HL-60/S4 treated with phorbol 12-myristate 13-acetate at 8.2 ng/mL for 4 days and 3 days (cell line): ENCODE results near the gene TIMP1.
"Not testable (repeated sequence)": the region's sequence is repeated elsewhere in the genome, so short reads cannot be mapped to it uniquely, and the experiment has no call there.

Experiments
- in situ Hi-C: fragments of 300-500 bp; cut with MboI; formaldehyde crosslinking; loops from 2 replicates; pipeline ENCODE4 v1.15.0; 2022; ENCODE audit warnings: low sequenced_read_pairs

TIMP1 gene

DNA sequence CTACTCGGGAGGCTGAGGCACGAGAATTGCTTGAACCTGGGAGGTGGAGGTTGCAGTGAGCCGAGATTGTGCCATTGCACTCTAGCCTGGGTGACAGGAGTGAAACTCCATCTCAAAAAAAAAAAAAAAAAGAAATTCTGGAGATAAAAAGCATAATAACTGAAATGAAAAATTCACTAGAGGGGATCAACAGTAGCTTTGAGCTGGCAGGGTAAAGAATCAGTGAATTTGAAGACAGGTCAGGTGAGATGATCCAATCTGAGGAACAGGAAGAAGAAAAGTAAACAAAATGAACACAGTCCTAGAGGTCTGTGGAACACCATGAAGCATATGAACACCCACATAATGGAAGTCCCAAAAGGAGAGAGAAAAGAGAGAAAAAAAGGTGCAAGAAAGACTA is 15.0 kb downstream of the TIMP1 start:
- in situ Hi-C loops: no loop called here

DNA sequence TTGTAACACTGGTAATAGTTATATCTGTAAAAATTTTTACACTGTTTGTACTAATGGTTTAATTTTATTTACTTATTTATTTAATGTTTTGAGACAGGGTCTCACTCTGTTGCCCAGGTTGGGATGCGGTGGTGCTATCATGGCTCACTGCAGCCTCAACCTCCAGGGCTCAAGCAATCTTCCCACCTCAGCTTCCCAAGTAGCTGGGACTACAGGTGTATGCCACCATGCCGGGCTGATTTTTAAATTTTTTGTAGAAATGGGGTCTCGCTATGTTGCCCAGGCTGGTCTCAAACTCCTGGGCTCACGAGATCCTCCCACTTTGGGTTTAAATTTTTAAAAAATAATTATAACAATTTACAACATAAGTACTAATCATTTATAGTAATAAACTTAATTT is 20.9 kb downstream of the TIMP1 start:
- in situ Hi-C loops: not testable (repeated sequence)

DNA sequence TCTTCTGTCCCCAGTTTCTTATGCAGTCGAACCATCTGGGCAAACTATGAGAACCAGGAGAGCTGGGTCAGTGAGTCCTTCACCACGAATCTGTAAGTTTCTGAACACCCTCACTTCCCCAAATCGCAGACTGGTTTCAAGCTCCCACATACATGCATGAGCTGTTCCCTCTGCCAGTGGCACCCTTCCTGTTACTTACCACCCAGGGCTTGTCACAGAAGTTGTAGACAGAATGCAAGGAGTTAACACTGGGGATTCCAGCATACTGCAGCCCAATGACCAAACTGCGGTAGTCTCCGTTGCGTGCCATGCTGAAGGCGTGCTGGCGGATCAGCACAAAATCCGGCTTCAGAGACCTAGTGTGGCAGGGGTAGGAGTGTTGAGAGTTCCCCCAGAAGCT is 22.8 kb downstream of the TIMP1 start:
- in situ Hi-C loops: no loop called here

DNA sequence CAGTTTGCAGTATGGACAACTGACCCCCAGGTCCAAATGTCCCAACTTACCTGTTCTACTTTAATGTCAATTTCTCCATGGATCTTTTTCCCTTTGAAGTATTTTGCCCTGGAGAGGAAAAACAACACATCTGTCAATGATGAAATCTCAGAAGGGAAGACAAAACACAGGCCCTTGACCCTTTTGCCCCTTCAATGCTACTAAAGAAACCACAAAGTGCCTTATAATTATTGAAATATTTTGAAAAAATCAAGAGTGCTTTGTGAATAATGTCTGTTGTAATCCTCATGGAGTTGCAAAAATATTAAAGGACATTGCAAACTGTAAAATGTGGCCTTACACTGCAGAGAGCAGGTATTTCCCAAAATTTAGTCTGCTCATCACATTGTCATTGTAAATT is 24.9 kb downstream of the TIMP1 start:
- in situ Hi-C loops: no loop called here

DNA sequence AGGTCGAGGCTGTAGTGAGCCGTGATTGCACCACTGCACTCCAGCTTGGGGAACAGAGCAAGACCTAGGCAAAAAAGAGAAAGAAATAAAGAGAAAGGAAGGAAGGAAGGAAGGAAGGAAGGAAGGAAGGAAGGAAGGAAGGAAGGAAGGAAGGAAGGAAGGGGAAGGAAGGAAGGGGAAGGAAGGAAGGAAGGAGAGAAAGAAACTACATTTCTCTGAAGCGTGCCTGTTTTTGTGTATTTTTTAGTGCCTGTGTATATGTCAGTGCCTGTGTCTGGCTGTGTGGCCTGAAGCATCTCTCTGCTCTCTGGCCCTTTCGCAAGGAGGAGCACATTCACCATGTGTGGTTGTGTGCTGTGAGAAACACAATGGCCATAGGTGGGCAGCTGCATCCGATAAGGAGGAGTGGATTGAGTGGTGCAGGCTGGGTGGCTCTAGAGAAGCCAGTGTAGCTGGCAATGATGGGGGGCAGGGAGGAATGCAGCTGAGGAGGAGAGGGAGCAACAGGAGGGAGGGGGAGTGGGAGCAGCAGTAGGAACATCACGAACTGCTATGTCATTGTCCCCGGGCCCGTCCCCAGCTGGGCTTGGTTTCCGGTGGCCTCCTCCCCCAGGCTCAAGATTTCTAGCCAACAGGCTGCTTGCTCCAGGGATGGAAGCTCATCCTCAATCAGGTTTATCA is 26.0 kb downstream of the TIMP1 start:
- in situ Hi-C loops: no loop called here

DNA sequence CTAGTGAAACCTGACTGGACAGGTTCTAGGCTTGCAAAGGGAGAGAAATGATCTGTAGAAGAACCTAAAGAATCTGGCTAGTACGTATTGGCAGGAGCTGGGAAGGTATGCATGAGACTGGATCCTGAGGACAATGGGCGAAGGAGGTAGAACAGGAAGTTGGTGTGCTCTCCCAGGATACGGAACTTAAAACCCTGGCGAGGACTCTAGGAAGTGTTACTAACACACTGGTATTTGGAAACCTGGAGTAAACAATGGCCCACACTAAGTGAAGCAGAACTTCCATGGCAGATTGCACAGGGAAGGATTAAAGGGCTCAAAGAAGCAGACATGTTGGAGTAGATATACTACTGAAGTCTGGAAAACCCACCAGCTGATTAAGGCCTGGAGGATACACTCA is 28.3 kb downstream of the TIMP1 start:
- in situ Hi-C loops: no loop called here

DNA sequence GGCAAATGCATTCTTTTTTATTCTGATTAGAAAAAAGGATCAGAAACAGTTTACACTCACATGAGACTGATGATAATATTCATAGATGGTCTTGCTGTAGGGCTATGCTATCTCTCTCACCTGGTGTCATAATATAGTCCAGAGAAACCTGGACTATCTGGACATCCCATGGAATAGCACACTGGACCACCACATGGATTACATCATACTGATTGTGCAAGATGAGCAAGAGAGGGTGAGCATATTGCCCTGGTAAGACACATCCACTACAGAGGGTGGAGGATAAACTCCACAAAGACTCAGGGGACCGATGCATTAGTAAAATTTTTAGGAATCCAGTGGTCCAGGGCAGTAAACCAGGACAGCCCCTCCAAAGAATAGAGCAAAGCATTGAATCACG is 29.3 kb downstream of the TIMP1 start:
- in situ Hi-C loops: no loop called here

DNA sequence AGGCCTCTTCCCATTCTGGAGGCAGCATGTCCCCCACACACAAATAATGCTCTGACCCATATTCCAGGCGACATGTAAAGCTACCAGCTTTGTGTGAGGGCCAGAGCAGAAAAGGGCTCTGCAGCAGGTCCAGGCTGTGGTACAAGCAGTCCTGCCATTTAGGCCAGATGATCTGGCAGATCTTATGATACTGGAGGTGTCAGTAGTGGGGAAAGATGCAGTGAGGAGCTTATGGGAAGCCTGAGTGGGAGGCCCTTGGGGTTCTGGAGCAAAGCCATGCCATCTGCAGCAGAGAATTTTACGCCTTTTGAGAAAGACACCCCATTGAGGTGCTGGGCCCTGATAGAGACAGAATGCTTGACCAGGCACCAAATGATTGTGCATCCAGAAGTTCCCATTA is 29.7 kb downstream of the TIMP1 start:
- in situ Hi-C loops: no loop called here

DNA sequence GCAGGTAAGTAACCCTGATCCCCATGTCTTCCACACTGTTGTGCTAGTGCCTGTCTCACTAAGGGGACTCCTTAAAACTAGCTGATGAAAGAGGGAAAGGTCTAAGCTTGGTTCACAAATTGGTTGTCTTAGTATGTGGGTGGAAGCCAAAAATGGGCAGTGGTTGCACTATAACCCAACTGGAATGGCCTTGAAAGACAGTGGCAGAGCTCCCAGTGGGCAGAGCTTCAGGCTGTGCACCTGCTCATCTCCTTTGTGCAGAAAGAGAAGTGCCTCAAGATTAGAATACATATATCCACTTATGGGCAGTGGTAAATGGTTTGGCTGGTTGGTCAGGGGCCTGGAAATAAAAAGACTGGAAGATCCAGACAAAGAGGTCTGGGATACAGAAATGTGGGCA is 30.2 kb downstream of the TIMP1 start:
- in situ Hi-C loops: no loop called here

DNA sequence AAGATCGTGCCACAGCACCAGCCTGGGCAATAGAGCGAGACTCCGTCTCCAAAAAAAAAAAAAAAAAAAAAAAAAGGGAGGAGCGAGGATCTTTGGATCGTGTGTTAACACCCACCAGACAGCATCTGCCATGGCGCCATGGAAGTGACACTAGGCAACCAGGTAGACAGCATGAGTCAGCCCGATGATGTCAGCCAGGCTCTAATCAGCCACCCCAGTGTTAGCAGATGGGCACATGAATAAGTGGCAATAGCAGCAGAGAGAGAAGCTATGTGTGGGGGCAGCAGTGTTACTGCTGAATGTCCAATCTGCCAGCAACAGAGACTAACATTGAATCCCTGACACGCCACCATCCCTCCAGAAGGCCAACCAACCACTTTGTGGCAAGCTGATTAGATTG is 30.8 kb downstream of the TIMP1 start:
- in situ Hi-C loops: no loop called here

DNA sequence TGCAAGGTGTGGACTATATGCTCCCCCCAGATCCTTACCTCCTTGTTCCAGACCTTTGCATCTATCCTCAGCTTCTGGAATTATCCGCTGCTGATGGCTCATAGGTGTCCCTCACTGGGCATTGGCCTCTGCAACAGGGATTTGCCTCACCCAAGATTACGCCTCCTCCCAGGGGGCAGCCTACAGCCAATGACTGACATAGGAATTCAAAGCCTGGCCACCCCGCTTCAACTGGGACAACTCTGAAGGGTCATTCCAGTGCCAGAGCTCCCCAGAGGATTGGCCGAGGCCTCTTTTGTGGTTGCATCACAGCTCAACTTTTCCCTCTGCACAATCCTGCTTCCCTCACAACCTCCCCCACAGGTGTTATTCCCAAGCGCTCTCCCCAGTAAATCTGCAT is 32.4 kb downstream of the TIMP1 start:
- in situ Hi-C loops: no loop called here

DNA sequence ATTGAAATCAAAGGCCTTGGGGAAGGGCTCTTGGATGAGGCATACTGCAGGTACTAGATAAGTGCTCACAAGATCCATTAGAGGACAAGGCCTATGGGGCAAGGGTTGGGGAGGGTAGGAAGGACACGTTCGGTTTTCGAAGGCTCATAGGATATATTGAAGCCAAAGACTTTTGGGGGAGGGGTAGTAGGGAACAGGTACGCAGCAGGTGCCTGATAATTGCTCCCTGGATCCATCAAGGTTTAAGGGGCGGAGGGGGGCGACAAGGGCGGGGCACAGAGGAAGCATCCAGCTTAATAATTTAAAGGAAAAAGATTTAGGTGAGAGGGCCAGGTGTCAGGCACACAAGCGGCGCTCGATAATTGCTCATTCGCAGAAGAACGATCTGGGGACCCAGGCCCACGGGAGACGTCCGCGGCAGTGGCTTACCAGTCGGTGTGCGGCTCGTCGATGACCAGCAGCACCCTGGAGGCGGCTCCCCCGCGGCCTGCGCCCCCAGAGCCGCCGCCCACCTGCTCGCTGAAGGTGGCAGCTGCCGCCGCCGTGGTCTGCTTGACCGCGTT is 36.8 kb downstream of the TIMP1 start:
- in situ Hi-C loops: no loop called here

DNA sequence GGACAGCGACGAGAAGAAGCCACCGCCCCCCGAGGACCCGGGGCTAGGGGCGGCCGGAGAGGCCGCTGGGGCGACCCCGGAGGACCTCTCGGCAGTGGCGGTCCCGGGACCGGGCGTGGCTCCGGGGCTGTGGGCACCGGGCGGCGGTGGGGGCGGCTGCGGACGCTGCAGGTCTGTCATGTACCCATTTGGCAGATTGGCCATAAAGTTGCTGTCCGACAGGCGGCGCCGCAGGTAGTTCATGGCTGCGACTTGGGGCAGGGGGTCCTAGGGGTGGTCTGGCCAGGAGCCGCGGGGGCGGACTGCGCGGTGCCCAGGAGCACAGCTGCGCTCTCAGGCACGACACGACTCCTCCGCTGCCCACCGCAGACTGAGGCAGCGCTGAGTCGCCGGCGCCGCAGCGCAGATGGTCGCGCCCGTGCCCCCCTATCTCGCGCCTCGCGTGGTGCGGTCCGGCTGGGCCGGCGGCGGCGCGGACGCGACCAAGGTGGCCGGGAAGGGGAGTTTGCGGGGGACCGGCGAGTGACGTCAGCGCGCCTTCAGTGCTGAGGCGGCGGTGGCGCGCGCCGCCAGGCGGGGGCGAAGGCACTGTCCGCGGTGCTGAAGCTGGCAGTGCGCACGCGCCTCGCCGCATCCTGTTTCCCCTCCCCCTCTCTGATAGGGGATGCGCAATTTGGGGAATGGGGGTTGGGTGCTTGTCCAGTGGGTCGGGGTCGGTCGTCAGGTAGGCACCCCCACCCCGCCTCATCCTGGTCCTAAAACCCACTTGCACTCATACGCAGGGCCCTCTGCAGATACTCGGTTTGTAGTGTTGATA is 37.5 kb downstream of the TIMP1 start, which contains the start of gene SYN1:
TSS of gene SYN1 (minus strand) at position 372 of the 817 bp plus-strand sequence. CDS start at position 243, 129 bp downstream.
- in situ Hi-C loops: no loop called here

DNA sequence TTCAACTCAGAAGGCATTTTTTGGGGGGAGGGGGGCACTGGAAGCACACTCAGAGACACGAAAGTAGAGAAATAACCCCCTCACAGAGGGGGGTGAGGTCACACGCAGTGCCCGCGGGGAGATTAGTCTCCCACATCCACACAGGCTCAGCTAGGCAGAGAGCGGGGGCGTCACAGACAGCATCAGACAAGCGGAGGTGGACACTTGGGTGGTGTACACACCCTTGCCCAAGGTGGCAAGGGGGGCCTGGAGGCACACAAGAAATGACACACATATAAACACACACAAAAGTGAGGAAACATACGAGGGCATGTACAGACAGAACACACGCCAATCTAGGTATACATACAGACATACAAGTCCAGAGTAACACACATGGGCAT is 38.1 kb downstream of the TIMP1 start:
- in situ Hi-C loops: no loop called here

DNA sequence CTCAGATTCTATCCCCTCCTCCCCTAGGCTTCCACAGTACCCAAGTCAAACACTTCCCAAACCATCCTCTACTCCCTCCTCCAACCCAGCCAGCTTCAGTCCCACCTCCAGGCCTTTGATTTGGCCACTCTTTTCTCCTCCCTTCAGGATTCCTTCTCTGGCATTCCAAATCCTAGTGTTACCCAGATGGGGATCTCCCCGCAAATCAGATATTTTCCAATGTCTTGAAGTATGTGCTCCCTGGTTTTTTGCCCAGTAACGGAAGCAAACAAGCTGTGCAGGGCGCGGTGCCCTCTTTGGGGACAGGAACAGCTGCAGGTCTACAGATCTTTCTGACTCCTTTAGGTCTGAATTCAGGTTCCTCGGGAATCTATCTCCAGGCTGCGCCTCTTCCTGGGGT is 39.6 kb downstream of the TIMP1 start:
- in situ Hi-C loops: no loop called here

DNA sequence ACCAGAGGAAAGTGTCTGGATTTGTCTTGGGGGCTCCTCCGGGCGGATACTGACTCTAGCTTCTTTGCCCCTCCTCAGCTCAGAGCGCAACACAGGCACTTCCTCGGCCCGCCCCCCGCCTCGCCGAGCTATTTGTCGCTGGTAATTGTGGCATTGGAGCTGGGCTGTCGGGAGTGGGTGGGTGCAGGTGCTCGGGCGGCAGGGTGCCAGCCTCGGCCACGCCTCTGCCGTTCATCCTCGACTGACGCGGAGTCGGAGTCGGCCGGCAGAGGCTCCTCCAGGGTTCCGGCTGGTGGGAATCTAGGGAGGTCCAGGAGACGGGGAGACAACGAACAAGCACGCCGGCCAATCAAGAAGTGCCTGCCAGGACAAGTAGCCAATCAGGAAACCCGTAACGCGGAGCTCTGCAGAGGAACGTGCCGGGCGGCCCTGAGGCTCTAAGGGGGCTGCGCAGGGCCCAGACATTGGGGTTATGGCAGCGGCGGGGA is 41.3 kb downstream of the TIMP1 start:
- in situ Hi-C loops: no loop called here

DNA sequence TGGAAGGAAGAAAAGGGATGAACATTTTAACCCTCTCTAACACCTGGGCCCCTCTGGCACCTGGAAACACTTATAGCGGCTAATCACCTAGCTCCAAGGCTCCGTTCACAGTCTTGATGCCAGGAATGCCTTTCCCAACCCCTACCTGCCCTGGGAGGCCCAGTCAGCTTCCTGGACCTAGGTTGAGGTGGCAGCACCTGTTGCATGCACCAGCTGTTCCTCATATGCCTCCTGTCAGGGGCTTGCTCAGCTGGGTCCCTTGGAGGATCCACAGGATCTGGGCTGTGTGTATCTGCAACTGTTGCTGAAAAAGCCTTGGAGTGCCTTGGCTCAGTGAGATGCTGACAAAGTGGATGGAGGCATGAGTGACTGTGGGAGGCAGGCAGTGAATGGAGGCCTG is 43.1 kb downstream of the TIMP1 start:
- in situ Hi-C loops: no loop called here

DNA sequence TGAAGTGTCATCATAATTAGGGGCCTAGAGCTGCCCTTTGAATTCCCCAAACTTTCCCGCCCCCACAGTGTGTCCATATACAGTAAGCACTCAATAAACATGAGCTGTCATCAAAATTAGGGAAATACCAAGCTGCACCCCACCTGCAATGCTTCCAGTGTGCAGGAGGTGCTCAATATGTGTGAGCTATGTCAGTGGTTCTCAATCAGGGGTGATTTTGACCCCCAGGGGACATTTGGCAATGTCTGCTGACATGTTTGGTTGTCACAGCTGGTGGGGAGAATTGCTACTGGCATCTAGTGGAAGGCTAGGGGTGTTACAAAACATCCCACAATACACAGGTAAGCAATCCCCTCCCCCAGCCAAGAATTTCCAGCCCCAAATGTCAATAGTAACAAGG is 46.7 kb downstream of the TIMP1 start:
- in situ Hi-C loops: no loop called here

DNA sequence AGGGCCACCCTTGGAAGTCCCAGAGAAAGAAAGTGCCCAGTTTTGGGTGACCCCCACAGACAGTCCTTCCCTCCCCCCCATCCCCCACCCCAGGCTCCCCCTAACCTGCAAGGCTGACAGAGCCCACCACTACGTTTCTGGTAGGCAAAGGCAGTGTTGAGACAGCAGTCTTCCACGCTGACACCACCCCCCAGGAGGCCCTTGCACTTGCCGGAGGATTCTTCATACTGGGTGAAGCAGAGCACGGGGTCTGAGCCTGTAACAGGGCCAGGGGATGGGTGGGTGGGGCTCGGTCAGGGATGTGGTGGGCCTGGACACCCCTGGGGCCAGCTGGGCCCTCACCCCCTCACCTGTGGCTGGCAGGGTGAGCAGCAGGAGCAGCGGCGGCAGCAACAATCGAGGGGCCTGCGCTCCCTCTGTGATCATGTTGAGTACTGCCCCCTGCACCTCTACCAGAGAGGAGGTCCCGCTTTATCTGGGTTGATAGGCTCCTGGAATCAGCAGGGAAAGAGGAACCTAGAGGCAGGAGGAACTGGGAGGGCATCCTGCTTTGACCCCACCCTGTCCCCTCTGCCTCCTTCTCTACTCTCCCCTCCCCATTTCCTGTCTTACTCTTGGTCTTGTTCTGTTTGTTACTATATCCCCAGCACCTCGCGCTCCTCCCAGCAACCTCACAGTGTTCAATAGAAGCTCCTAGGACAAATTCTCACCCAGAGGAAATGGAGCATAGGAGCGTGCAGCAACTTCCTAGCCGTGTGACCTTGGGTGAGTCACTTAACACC is 47.4 kb downstream of the TIMP1 start, which contains the start of gene CFP:
TSS of gene CFP (minus strand) at position 512 of the 782 bp plus-strand sequence. CDS start at position 426, 86 bp downstream.
- in situ Hi-C loops: no loop called here

DNA sequence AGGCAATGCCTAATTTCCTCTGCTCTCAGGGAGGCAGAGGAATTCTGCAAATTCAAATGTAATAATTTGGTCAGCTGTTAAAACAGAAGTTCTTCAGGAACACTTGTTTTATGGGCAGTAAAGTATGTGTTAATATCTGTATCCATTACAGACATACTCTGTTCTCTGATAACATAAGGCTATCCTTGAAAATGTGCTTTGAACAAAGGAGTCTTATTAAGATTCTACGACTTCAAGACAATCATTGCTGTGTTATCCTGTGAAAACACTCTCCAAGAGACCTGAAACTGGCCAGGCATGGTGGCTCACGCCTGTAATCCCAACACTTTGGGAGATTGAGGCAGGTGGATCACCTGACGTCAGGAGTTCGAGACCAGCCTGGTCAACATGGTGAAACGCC is 49.4 kb downstream of the TIMP1 start:
- in situ Hi-C loops: no loop called here

DNA sequence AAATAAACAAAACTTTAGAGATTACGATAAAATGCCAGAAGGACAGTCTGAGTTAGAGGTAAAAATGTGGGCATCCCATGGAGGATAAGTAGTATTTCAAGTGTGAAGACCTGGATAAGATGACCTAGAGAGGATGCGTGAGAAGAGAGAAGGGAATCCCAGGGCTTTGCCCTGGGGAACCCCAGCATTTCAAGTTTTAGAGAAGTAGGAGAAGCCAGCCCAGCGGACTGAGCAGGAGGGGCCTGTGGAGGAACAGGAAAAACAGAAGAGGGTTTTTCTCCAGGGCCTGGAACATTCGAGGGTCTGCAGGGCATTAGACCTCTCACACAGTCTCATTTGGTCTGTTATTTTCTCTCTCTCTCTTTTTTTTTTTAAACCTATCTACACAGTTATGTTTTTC is 50.4 kb downstream of the TIMP1 start:
- in situ Hi-C loops: no loop called here
